Stimulated activated CD8-positive, alpha-beta memory T cell treated with anti-CD3 and anti-CD28 coated beads, Interleukin-15, amount 100 ng/mL, for 1 hour (primary cell): Measurements from ENCODE around the gene ERVV-1.
"Not testable (repeated sequence)": the region's sequence is repeated elsewhere in the genome, so short reads cannot be mapped to it uniquely, and the experiment has no call there.

ENCODE experiments used
- DNase-seq: peaks from one replicate; pipeline ENCODE4 v3.0.0-alpha.2; 2020; ENCODE audit warnings: low read depth

Gene ERVV-1

GRCh38 chr19:53028306-53028705 is 14.6 kb downstream of the ERVV-1 start:
- not testable (repeated sequence) for DNase-seq

GRCh38 chr19:53034054-53034453 is 20.3 kb downstream of the ERVV-1 start:
- no peak for DNase-seq

- DNase-seq = no peak
Measured at GRCh38 chr19:53034948-53035675, 21.4 kb downstream of the ERVV-1 start.

- no peak for DNase-seq
Measured at GRCh38 chr19:53037101-53038097, 23.7 kb downstream of the ERVV-1 start.

GRCh38 chr19:53041366-53041765 is 27.6 kb downstream of the ERVV-1 start:
- no peak for DNase-seq

- DNase-seq = no peak
Measured at GRCh38 chr19:53045536-53045935, 31.8 kb downstream of the ERVV-1 start.

- DNase-seq = no peak
Measured at GRCh38 chr19:53047379-53047778, 33.7 kb downstream of the ERVV-1 start.

GRCh38 chr19:53055117-53055516 is 41.4 kb downstream of the ERVV-1 start:
- no peak for DNase-seq

- DNase-seq = no peak
Measured at GRCh38 chr19:53057904-53058580, 44.3 kb downstream of the ERVV-1 start.
